Rectal smooth muscle tissue (tissue), 1 donor: Measurements from ENCODE around the gene FIGNL2.
"Not testable (repeated sequence)": the region's sequence is repeated elsewhere in the genome, so short reads cannot be mapped to it uniquely, and the experiment has no call there.

Experiments
- H3K27ac ChIP-seq: one replicate; pipeline ENCODE4 v1.7.0; 2013; ENCODE audit warnings: low read depth, low read length, inconsistent platforms
- H3K27me3 ChIP-seq: one replicate; pipeline ENCODE4 v1.7.0; 2013; ENCODE audit warnings: low read length; ENCODE audit not compliant: control insufficient read depth, insufficient read depth
- H3K36me3 ChIP-seq: one replicate; pipeline ENCODE4 v1.7.0; 2013; ENCODE audit warnings: low read length; ENCODE audit not compliant: control insufficient read depth, insufficient read depth
- H3K4me1 ChIP-seq: one replicate; pipeline ENCODE4 v1.7.0; 2013; ENCODE audit warnings: low read length; ENCODE audit not compliant: control insufficient read depth, insufficient read depth
- H3K4me3 ChIP-seq: one replicate; pipeline ENCODE4 v1.7.0; 2013; ENCODE audit warnings: low read length
- H3K9ac ChIP-seq: one replicate; pipeline ENCODE4 v1.7.0; 2013; ENCODE audit warnings: low read length

The FIGNL2 gene

DNA sequence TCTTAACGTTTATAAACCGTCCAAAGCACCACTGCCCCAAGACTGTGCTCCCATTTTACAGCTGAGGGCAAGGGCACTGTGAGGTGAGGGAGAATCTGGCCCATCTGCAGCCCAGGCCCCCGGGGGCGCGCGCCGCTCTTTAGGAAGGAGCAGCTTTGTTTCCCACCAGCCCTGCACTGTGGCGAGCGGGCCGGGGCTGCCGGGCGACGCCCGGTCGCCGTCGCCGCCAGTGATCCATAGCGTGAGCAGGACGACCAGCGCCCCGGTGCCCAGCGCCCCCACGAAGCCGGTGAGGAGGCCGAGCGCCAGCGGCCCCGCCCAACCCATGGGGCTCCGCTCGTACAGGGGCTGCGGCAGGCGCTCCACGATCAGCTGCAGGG, 34.6 kb downstream of the FIGNL2 start:
- Histone ChIP-seq H3K27me3 (no peaks in the 10 kb centered on the region), H3K4me1 (no peaks in the 10 kb centered on the region), H3K27ac (no peak overlapping the region), H3K9ac (no peak overlapping the region), H3K4me3 (peak overlapping the region; percentile 50), H3K36me3 (no peaks in the 10 kb centered on the region)

DNA sequence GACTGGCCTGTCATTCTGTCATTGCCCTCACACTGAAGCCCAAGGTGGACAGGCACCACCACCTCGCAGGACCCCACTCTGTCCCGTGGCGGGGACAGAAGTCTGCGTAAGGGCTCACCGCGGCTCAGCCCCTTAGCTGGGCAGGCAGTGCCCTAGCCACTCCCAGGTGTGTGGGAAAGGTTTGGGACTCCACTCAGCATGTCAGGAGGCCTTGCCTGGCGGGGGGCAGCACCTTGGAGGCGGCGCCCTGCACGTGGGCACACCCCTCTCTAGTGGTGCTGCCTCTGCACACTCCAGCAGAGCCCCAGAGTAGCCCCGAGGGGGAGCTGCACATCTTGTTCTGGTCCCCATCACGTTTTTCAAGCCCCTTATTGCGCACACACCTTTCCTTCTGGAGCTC, 35.6 kb downstream of the FIGNL2 start:
- peaks cover 2% of the 10 kb centered on the region for H3K27me3 ChIP-seq
- no peak overlapping the region for H3K9ac ChIP-seq
- H3K4me1 ChIP-seq = no peaks in the 10 kb centered on the region
- H3K36me3 ChIP-seq = no peaks in the 10 kb centered on the region
- no peak overlapping the region for H3K27ac ChIP-seq
- H3K4me3 ChIP-seq = no peak overlapping the region

DNA sequence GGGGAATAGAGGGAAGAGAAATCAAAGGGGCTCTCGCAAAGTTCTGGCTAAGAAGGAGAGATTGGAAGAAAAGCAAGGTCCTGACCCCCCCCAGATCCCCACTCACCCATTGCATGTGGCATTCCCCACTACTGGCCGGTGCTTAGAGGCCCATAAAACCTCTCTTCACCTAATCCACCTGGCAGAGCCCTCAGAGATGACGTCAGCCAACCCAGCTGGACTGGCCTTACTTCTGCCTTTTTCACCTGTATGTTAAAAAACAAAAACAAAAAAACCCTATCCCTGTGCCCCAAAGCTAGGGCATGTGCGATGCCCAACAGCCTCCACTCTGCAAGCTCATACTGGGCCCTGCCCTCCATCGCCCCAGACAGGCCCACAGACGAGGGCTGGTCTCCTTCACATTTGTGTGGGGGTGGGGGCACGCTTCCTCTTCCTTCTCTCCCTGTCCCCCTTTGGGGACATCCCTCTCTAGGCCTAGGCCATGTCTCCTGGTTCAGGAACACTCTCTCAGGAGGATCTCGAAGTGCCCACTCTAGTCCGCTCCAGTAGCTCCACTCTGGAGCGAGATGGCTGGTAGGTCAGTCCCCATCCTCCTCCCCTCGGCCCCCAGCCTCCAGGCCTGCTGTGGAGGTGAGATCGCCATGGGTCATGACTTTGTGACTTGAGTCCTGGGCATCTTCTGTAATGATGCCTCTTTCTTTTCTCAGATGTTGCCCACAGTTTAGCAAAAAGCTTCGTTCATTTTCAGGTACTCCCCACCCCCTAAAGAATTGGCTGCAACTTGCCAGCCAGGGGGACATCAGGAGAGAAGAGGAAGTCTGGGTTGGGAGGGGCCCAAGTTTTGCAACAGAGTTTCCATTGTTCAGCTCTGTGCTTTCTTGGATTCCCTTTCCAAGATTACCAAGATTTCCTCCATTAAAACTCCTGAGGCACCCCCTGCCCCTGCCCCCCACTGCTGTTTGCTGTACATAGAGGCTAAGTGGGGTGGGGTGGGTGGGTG, 37.0 kb downstream of the FIGNL2 start:
- H3K27me3 ChIP-seq = peaks cover 2% of the 10 kb centered on the region
- no peak overlapping the region for H3K9ac ChIP-seq
- no peaks in the 10 kb centered on the region for H3K4me1 ChIP-seq
- H3K27ac ChIP-seq = no peak overlapping the region
- H3K4me3 ChIP-seq = no peak overlapping the region
- H3K36me3 ChIP-seq = no peaks in the 10 kb centered on the region

DNA sequence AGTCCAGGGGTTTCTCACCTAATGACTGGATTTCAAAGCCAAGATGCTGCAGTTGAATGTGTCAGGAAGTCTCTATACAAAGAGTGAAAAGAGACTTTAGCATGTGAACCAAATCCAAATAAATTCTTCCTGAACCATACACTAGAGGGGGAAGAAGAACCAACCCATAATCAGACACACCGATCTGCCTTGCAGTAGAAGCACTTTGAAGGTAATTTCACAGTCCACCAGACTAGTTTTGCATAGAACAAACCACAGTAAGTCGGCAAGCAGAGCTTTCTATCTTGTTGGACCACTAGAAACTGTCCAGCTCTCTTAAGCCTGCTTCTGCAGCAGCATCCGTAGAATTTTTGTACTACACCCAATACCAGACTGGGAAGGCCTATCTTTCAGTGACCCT, 39.3 kb downstream of the FIGNL2 start:
- H3K4me3 ChIP-seq = no peak overlapping the region
- H3K36me3 ChIP-seq = no peaks in the 10 kb centered on the region
- H3K27ac ChIP-seq = no peak overlapping the region
- no peak overlapping the region for H3K9ac ChIP-seq
- H3K4me1 ChIP-seq = no peaks in the 10 kb centered on the region
- H3K27me3 ChIP-seq = peaks cover 2% of the 10 kb centered on the region

DNA sequence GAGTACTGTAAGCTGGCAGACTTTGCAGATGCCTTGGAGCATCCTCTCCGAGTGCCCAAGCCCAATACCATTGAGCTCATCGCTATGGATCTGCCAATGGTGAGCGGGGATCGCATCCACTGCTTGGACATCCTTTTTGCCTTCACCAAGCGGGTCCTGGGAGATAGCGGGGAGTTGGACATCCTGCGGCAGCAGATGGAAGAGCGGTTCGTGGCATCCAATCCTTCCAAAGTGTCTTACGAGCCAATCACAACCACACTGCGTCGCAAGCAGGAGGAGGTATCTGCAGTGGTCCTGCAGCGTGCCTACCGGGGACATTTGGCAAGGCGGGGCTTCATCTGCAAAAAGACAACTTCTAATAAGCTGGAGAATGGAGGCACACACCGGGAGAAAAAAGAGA, 41.6 kb downstream of the FIGNL2 start:
- no peaks in the 10 kb centered on the region for H3K36me3 ChIP-seq
- H3K4me3 ChIP-seq = no peak overlapping the region

DNA sequence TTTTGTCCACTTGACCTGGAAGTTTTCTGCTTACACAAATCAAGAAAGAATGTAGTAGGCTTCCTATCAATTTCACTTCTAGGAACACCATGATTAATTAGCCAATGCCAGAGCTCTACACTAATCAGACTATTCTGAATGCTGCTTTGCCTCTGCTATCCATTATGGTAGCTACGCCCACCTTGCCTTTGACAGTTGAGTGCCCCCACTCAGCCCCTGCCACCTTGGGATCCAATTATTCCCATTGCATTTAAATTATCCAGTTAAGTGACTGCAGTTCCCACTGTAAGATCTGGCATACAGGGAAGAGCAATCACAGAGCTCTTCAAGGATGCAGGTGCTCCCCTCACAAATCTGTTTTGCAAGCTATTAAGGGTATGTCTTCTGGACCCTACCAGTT, 47.5 kb downstream of the FIGNL2 start:
- no peaks in the 10 kb centered on the region for H3K27me3 ChIP-seq
- no peak overlapping the region for H3K4me3 ChIP-seq
- H3K27ac ChIP-seq = no peak overlapping the region
- no peaks in the 10 kb centered on the region for H3K36me3 ChIP-seq
- no peak overlapping the region for H3K9ac ChIP-seq
- no peaks in the 10 kb centered on the region for H3K4me1 ChIP-seq

More for the DNA sequence above, 41.6 kb downstream of the FIGNL2 start:
- Histone ChIP-seq H3K4me1 (no peaks in the 10 kb centered on the region), H3K27ac (no peak overlapping the region), H3K27me3 (peaks cover 2% of the 10 kb centered on the region), H3K9ac (no peak overlapping the region)

DNA sequence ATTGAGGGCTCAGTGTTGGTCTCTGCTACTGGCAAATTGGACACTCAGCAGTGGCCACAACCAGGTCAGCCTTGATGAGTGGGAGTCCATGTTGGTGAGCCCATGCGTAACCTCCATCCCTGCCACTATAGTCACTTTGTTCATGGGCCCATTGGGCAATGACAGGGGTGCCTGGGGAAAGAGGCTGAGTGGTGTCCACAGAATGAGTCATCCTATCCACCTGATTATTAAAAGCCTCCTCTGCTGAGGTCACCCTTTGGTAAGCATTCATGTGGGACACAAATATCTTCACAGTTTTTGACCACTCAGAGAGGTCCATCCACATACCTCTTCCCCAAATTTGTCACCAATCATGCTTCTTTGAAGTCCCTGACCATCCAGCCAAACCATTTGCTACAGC, 50.0 kb downstream of the FIGNL2 start:
- H3K4me3 ChIP-seq = no peak overlapping the region
- H3K36me3 ChIP-seq = no peaks in the 10 kb centered on the region
- H3K9ac ChIP-seq = no peak overlapping the region
- H3K27me3 ChIP-seq = no peaks in the 10 kb centered on the region
- no peak overlapping the region for H3K27ac ChIP-seq
- H3K4me1 ChIP-seq = no peaks in the 10 kb centered on the region

DNA sequence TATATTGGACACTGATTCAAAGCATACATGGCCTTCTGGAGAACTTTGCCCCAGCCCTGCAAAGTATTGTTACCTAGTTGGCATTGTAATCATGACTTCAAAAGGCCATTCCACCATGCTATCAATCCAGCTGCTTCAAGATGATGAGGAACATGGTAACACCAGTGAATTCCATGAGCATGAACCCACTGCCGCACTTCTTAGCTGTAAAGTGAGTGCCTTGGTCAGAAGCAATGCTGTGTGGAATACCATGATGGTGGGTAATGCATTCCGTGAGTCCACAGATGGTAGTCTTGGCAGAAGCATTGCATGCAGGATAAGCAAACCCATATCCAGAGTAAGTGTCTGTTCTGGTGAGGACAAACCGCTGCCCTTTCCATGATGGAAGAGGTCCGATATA, 50.5 kb downstream of the FIGNL2 start:
- not testable (repeated sequence) for H3K27me3 ChIP-seq, H3K36me3 ChIP-seq, H3K4me3 ChIP-seq, H3K4me1 ChIP-seq, H3K9ac ChIP-seq, H3K27ac ChIP-seq

DNA sequence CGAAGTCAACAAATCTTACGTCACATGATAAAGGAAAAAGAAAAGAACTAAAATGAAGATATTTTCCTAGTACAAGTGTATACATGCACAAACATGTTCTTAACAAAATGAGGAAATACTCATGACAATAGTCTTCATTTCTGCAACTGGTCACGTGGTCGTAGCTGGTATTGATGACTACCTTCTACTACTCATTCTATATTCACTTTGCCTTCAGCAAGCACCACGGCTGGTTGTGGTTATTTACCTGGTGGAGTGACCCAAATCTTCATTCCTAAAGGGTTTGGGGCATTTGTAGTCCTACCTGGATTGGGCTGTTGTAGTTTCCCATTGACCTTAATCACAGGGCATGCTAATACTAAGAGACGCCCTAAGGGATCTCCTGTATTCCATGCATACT, 51.2 kb downstream of the FIGNL2 start:
- Histone ChIP-seq H3K36me3 (no peaks in the 10 kb centered on the region), H3K27me3 (no peaks in the 10 kb centered on the region), H3K4me1 (no peaks in the 10 kb centered on the region), H3K4me3 (no peak overlapping the region), H3K9ac (no peak overlapping the region), H3K27ac (no peak overlapping the region)

DNA sequence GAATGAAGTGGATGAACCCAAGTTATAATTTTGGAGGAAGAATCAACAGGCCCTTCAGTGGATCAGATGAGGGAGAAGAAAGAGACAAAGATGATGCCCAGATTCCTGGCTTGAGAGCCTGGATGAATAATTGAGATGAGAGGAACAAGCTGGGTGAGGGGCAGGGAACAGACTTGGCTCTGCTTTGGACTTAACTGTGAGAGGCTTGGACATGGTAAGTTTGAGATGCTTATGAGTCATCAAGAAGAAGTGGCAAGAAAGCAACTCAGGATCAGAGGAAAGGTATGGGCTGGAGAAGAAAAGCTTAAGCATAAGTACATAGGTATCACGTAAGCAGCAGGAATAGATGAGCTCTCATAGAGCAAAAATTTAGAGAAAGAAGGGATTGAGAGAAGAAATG, 55.3 kb downstream of the FIGNL2 start:
- H3K9ac ChIP-seq = no peak overlapping the region
- H3K27me3 ChIP-seq = no peaks in the 10 kb centered on the region

DNA sequence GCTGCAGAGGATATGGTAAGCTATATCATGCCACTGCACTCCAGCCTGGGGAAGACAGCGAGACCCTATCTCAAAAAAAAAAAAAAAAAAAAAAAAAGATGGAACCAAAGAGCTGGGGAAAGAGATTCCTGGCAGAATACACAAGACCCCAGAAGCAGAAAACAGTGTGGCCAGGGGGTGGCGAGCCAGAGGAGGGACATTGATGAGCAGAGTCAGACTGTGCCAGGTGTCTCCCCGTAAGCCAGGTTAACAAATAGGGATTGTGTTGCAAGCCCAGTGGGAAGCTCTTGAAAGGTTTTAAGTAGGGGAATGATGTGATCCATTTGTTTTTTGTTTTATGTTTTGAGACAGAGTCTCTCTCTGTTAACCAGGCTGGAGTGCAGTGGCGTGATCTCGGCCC, 56.1 kb downstream of the FIGNL2 start:
- H3K4me3 ChIP-seq = no peak overlapping the region
- H3K4me1 ChIP-seq = no peaks in the 10 kb centered on the region
- no peaks in the 10 kb centered on the region for H3K36me3 ChIP-seq
- no peak overlapping the region for H3K9ac ChIP-seq
- H3K27me3 ChIP-seq = no peaks in the 10 kb centered on the region
- no peak overlapping the region for H3K27ac ChIP-seq

More for the DNA sequence above, 55.3 kb downstream of the FIGNL2 start:
- H3K4me3 ChIP-seq = no peak overlapping the region
- H3K4me1 ChIP-seq = no peaks in the 10 kb centered on the region
- H3K36me3 ChIP-seq = no peaks in the 10 kb centered on the region
- H3K27ac ChIP-seq = no peak overlapping the region

DNA sequence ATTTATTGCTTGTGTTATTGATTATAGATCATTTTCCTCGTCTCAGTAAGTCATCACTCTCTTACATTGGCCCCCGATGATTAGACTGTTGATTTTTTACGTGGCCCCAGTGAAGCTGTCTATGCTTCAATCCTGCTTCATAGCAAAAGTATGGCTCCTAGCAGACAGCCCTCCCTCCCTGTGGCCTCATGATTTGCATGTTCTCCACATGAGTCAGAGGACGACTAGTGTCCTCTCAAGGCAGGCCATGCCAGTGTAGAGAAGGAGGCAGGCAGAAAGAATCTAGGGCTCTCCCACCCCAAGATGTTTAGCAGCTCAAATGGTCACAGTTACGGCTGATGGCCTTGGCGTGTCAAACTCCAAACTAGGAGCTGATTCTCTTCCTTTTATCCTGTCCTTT, 59.6 kb downstream of the FIGNL2 start:
- Histone ChIP-seq H3K36me3 (no peaks in the 10 kb centered on the region), H3K9ac (no peak overlapping the region), H3K27ac (no peak overlapping the region), H3K27me3 (no peaks in the 10 kb centered on the region), H3K4me1 (no peaks in the 10 kb centered on the region), H3K4me3 (no peak overlapping the region)

DNA sequence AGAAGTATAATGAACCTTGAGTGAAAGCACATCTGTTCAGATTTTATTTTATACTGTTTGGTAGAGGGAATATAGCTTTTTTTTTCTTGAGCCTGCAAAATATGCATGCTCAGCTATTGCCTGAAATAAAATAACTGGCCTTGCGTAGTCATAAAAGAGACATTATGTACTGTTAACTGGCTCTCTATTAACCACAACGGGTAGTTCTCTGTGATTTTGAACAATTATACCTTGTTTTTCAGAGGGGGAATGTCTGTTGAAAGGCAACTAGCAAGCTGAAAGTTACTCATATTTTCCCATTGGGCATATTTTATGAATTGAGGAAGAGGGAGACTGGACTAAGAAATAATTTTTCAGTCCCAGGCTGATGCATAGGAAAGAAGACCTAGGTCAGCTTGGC, 62.6 kb downstream of the FIGNL2 start:
- Histone ChIP-seq H3K27ac (no peak overlapping the region), H3K36me3 (no peaks in the 10 kb centered on the region), H3K9ac (no peak overlapping the region), H3K4me1 (no peaks in the 10 kb centered on the region), H3K27me3 (no peaks in the 10 kb centered on the region), H3K4me3 (no peak overlapping the region)
